Stimulated activated CD8-positive, alpha-beta memory T cell treated with anti-CD3 and anti-CD28 coated beads, Interleukin-12 subunit alpha, Interleukin-12 subunit beta, amount 100 ng/mL, for 24 hours (primary cell): ENCODE data around the gene C3orf20.
"Not testable (repeated sequence)": the region's sequence is repeated elsewhere in the genome, so short reads cannot be mapped to it uniquely, and the experiment has no call there.

Experiments
- DNase-seq: peaks from one replicate; pipeline ENCODE4 v3.0.0-alpha.2; 2020; ENCODE audit errors: extremely low read depth

Gene C3orf20

DNA sequence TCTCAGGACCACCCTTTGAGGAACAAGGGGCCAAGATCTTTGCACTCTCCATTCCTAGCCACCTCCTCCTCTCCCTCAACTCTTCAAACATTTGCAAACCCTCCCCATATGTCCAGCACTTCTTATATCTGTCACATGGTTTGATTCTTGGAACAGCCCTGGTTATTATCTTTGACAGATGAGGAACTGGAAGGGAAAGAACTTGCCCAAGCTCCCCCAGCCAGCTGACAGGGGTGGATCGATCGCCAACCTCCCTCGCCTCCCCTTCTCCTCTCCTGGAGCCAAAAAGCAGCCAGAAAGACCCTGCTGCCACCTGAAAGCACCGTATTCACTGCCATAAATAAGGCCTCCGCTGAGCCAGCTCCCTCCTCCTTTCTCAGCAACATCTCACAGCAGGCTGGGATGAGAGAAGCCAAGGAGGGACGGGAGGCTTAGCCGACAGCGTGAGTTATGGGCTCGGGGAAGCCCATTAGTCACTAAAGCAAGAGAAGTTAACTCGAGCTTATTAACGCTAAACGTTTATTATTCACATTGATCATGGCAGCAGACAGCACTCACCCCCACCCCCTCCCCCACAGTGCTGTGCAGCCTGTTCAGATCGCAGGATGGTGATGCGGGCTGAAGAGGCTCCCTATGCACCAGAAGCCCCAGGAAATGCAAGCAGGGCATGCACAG is 121.6 kb downstream of the C3orf20 start:
- DNase-seq = no peak

GRCh38 chr3:14797731-14798130 is 122.8 kb downstream of the C3orf20 start:
- DNase-seq = no peak

DNA sequence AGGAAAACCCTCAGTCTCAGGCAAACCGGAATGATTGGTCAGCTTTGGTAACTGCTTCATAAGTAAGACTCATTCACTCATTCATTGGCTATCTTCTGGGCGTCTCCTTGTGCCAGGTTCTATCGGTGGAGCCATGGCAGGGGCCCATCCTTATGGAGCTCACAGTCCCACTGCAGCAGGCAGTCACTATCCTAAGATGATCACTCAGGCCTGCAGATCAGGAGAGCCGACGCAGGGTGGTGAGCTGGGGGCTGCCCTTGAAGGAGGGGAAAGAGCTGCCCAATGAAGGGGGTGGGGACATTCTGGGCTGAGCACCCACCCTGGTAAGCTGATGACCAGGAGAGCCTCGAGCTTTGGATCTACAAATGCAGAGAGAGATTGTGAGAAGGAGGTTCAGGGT is 123.3 kb downstream of the C3orf20 start:
- no peak for DNase-seq

DNA sequence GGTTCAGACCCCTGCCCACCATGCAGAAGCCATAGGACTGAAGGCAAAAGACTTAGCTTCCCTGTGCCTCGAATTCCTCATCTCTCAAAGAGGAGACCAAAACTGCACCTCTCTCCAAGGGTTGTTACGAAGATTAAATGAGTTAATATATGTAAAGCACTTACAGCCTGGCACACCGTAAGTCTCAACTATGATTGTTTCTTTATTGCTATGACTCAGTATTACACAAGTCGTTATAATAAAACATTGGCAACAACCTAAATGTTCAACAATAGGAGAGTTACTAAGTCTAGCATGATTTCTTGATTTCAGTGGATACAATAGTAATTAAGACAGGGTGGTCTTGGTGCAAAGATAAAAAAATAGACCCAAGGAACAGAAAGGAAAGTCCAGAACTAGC is 124.2 kb downstream of the C3orf20 start:
- DNase-seq = no peak

- no peak for DNase-seq
These were observed 126.1 kb downstream of the C3orf20 start for GRCh38 chr3:14801031-14801430.

DNA sequence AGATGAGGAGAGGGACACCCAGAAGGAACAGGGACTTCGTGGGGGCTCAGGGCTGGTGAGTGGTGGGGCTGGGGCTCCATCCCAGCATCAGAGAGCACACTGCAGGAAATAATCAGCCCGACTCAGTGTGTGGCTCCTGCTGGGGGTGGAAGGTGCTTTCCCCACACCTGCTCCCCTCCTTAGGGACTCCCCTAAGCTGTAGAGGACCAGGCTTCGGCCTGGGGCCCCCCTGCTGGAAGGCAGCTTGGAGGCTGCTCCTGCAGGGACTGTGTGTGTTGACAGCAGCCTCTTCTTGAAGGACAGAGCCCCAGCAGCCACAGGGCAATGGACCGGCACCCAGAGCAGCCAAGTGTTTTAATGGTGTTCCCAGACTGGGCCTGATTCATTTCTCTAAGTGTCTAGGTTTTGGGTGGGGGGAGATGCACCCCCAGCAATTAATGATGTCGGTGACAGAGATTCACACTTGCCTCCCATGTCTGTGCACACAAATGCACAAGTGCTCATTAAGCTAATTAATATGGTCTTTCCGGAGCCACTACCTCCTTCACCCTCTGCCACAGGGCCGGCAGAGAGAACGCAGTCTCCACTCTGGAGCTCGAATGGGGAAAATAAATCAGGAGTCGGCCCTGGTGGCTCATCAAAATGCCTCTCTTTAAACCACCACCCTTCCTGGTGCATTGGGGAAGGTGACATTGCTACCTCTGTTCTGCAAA is 126.9 kb downstream of the C3orf20 start:
- no peak for DNase-seq

- no peak for DNase-seq
These were observed 127.4 kb downstream of the C3orf20 start for GRCh38 chr3:14802381-14802731.

DNA sequence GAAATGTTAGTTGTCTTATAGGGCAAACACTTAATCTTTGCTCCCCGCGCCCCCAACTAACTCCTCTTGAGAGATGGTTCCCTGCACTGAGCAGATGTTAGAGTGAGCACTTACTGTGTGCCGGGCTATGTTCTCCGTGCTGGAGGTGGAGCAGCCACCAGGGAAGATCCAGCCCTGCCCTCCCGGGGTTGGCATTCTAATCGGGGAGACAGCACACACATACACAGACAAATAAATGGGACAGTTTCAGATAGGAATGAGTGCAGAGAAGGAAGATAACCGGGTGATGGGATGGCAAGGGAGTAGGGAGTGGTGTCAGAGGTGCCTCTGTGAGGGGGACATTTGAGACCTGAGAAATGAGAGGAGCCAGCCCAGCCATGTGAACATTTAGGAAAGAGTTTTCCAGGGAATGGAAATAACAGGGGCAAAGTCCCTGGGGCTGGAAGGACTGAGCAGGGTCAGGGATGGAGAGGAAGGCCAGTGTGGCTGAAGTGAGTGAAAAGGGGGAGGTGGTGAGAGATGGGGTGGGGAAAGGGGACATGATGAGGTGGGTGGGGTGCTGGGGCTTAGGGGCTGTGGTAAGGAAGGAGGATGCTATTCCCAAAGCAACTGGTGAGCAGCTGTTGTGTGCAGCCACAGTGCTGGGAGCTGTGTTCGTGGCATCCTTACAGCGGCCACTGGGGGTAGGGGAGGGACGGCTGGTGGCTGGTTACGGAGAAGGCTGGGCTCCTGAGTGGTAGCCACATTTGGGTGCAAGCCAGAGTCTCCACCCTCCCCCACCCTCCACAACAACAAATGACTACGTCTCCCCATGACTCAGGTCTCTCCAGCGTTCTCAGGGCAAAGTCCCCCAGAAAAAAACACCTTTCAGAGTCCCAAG is 128.4 kb downstream of the C3orf20 start:
- no peak for DNase-seq

DNA sequence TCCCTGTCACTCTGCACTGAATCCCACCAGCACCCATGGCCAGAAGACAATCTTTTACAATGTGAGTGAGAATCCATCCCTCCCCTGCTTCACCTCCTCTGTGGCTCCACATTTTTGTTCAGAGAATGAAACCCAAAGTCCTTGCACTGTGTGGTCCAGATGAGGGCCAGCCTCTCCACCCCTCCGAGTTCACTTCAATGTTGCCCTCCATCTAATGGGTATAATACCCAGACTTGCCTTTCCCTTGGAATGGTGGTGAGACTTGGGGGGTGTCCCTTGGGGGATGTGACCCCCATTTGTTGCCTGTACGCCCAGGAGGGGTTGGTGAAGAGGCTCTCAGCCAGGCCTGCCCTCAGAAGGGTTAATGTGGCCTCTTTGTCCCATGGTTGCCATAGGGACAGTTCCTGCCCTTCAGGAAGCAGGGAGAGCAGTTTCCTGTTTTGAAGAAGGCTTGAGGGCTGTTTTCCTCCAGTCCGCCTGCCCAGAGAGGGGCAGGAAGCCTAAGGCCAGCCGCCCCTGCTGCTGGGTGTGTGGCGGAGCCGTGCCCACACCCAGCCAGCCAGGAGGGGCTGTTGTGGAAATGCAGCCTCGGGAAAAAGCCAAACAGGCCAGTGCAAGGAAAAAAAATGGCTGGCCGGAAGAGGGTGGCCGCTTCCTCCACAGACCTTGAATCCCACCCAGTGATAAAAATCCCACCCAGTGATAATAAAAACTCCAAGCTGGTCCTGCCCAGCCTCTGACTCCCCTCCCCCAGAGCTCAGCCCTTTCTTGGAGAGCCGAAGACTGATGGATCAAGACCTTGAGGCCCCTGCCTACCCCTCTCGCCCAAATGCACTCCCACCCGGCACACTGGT is 129.3 kb downstream of the C3orf20 start:
- no peak for DNase-seq

DNA sequence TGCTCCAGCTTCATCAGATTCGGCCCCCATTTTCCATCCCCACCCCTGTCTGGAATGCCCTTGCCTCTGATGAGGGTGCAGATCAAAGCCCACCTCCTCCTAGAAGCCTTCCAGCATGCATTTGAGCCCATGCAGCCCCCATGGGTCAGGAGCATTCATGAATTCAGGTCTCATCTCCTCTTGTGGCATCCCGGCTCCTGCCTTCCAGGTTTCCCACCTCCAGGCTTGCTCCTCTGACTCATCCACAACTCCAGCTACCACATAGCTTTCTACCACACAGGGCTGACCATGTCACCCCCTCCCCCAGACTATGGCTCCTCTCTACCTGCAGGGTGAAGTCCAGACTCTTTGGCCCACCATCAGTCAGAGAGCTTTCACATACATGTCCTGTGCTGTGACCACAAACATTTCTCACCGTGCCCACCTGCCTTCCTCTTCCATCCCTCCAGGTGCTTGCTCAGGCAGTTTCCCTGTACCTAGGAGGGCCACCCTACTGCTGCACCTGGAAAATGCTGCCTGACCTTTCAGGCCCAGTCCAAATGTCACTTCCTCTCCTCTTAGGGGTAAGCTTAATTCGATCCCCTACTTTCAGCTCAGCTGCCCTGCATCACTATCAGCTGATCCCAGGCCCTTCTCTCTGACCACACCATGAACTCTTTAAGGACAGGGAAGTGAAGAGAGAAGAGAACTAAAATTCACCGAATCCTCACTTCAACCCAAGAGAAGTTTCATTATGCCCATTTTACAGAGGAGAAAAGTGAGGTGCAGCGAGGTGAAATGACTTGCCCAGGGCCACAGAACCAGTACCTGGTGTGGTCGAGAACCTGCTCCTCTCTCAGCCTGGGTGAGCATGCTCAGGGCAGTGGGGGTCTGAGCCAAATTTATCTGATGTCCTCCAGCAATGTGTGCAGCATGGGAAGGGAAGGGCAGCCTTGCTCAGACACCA is 130.2 kb downstream of the C3orf20 start:
- no peak for DNase-seq

DNA sequence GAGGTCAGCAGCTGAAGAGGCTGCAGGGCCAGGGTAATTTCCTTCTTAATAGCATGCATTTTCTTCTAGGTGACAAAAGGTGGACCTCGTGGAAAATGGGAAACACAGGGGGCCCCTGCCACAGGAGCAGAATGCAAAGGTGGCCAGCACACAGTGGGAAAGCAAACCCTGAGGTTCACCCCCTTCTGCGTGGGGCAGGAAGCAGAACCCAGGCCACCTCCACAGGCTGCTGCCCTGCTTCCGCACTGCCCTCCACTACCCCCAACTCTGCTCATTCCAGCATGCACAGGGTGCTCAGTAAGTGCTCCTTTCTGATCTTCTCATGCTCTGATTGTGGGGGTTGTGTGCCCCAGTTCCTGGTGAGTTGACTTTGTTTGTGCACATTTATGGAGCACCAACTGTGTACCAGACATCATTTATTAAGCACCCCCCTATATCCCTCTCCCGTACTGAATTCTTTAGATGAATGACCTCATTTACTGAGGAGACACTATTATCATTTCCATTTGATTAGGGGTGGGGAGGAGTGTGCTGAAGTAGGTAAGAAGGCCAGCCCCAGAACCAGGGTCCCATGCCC is 131.1 kb downstream of the C3orf20 start:
- DNase-seq = no peak

GRCh38 chr3:14806641-14807263 is 131.8 kb downstream of the C3orf20 start:
- no peak for DNase-seq

DNA sequence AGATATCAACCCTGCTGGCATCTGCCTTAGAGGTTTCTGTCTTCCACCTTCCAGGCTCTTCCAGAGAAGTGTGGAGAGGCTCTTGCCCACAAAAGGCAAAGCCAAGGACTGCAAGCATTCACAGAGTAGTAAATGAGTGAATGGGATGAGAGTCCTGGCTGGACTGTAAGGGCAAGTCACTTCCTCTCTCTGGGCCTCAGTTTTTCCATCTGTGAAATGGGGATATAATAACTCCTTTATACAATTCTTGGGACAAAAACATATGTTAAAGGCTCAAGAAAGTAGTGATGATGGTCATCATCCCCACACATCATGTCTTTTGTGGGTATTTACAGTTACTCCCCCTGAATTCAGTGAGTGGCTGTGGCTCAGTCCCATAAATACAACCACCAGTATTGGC is 133.1 kb downstream of the C3orf20 start:
- no peak for DNase-seq

DNA sequence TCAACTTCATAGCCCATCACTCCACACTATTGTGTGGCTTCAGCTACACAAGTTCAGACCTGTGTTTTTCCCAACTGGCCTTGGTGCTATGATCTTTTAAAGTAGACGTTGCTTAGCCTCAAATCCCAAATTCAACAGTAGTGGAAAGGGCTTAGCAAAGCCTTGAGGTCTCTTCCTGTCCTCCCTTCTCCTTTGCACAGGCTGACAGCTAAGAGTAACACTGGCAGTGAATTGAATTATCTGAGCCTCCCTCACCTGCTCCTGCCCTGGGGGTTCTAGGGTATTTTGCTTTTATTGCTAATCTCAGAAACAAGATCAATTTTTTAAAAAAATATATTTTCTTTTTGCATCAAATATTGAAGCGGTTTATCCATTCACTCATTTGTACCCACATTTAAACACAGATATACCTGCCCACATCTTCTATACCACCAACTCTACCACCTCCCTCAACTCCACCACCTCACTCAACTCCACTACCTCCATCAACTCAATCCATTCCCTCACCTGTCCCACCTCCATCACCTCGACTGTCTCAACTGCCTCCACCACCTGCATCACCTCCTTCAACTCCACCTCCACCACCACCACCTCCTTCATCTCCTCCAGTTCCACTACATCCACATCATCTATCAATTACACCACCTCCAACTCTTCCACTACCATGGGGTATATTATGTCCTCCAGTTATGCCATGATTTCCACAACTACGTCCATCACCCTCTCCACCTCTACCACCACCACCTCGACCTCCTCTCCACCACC is 133.7 kb downstream of the C3orf20 start:
- DNase-seq = no peak

DNA sequence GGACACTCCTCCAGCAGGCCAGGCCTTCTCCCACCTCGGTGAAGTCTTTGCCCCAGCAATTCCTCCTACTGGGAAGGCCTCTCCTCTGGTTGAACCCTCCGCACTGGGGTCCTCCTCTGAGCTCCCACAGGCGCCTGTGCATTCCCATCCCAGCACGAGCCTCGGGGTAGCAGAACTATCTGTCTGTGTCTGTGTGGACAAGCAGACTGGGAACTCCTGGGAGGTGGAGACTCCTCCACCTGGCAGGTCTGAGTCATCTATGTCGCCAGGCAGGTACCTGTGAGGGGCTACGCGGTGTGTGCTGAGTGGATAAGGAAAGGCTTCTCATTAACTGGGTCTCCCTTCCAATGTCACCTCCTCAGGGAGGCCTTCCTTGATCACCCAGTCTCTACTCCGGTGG is 134.7 kb downstream of the C3orf20 start:
- not testable (repeated sequence) for DNase-seq

GRCh38 chr3:14810070-14810791 is 135.3 kb downstream of the C3orf20 start:
- DNase-seq = no peak

- no peak for DNase-seq
These were observed 136.1 kb downstream of the C3orf20 start for GRCh38 chr3:14810801-14811661.
